Glutamatergic neuron (in vitro differentiated cells): Measurements from ENCODE around the gene EML2. TPM values are rescaled to one million over a fixed set of nuclear protein-coding genes. Genes with fewer than 3 reads are reported as not detected.

Experiments used
- DNase-seq: peaks from one replicate; pipeline ENCODE4 v3.0.0; 2022
- H3K27ac Mint-ChIP-seq: one replicate; pipeline ENCODE4 v1.8.0; 2020; ENCODE audit warnings: mild to moderate bottlenecking, mixed read lengths, inconsistent platforms; ENCODE audit not compliant: unreplicated experiment
- H3K27me3 Mint-ChIP-seq: one replicate; pipeline ENCODE4 v1.8.0; 2020; ENCODE audit warnings: mild to moderate bottlenecking, moderate library complexity, mixed read lengths, inconsistent platforms; ENCODE audit not compliant: unreplicated experiment
- H3K36me3 Mint-ChIP-seq: one replicate; pipeline ENCODE4 v1.8.0; 2020; ENCODE audit warnings: mild to moderate bottlenecking, mixed read lengths, inconsistent platforms; ENCODE audit not compliant: unreplicated experiment
- H3K4me1 Mint-ChIP-seq: one replicate; pipeline ENCODE4 v1.8.0; 2020; ENCODE audit warnings: mild to moderate bottlenecking, low read depth, mixed read lengths, inconsistent platforms; ENCODE audit not compliant: unreplicated experiment
- H3K4me3 Mint-ChIP-seq: one replicate; pipeline ENCODE4 v1.8.0; 2020; ENCODE audit warnings: mild to moderate bottlenecking, mixed read lengths, inconsistent platforms; ENCODE audit not compliant: unreplicated experiment
- H3K9me3 Mint-ChIP-seq: one replicate; pipeline ENCODE4 v1.8.0; 2020; ENCODE audit warnings: mild to moderate bottlenecking, moderate library complexity, mixed read lengths, inconsistent platforms; ENCODE audit not compliant: unreplicated experiment
- total RNA-seq: library from RNA; stranded (reverse); fragmentation: NEBNext Ultra II Directional; extraction: Animal tissue kit (Norgen Biotek cat#: 25700); gene quantifications from one replicate; pipeline ENCODE4 v1.2.1, GENCODE V29; 2021; ENCODE audit not compliant: unreplicated experiment
- TF ChIP-seq, protein P1 (sequence below): fragments of 200-600 bp; sonication (generic); IDR thresholded peaks from one replicate; pipeline ENCODE4 v1.5.0; 2021; ENCODE audit not compliant: partially characterized antibody, unreplicated experiment

Gene EML2
- total RNA-seq, 1 donor from 2014 or later = 53.2 TPM

GRCh38 chr19:45601524-45602374 lies 37.4 kb downstream of the EML2 start, which contains the start of gene GPR4:
TSS of gene GPR4 (minus strand) at chr19:45602212. CDS start at chr19:45591866, 10,346 bp downstream.
- peaks cover 39% of the 10 kb centered on the region for H3K27me3 Mint-ChIP-seq
- DNase-seq = peak; percentile 54
- peak within 1 kb of the TSS; percentile 58 for H3K4me3 Mint-ChIP-seq
- peaks cover 19% of the 10 kb centered on the region for H3K4me1 Mint-ChIP-seq
- no peaks in the 10 kb centered on the region for H3K36me3 Mint-ChIP-seq
- peaks cover 4% of the 10 kb centered on the region for H3K9me3 Mint-ChIP-seq
- no peak within 1 kb of the TSS for H3K27ac Mint-ChIP-seq
- TF ChIP-seq, protein P1, sequence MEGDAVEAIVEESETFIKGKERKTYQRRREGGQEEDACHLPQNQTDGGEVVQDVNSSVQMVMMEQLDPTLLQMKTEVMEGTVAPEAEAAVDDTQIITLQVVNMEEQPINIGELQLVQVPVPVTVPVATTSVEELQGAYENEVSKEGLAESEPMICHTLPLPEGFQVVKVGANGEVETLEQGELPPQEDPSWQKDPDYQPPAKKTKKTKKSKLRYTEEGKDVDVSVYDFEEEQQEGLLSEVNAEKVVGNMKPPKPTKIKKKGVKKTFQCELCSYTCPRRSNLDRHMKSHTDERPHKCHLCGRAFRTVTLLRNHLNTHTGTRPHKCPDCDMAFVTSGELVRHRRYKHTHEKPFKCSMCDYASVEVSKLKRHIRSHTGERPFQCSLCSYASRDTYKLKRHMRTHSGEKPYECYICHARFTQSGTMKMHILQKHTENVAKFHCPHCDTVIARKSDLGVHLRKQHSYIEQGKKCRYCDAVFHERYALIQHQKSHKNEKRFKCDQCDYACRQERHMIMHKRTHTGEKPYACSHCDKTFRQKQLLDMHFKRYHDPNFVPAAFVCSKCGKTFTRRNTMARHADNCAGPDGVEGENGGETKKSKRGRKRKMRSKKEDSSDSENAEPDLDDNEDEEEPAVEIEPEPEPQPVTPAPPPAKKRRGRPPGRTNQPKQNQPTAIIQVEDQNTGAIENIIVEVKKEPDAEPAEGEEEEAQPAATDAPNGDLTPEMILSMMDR = no peak

DNA sequence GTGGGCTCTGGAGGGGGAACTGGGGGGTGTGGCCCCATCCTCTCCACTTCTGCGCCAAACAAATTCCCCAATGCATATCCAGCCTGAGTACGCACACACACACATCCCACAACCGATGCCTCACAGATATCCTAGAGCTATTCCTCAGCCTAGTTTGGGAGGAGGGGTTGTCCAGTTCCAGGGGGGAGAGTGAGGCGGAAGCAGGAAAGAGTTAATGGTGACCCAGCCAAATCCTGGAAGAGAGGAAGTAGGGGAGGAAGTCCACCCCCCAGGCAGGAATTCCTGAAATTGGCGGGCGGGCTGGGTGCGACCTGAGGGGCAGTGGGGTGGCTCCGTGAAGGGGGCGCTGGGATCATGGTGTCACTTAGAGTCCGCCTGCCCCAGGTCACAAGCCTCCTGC lies 38.1 kb downstream of the EML2 start:
- peak overlapping the region; percentile 31 for H3K4me3 Mint-ChIP-seq

GRCh38 chr19:45600340-45600885 lies 38.8 kb downstream of the EML2 start:
- no peak overlapping the region for H3K4me3 Mint-ChIP-seq
- no peak for DNase-seq
- no peak overlapping the region for H3K27ac Mint-ChIP-seq
- H3K9me3 Mint-ChIP-seq = peaks cover 4% of the 10 kb centered on the region
- peaks cover 43% of the 10 kb centered on the region for H3K27me3 Mint-ChIP-seq
- TF ChIP-seq, protein P1 = no peak
- no peaks in the 10 kb centered on the region for H3K36me3 Mint-ChIP-seq
- peaks cover 19% of the 10 kb centered on the region for H3K4me1 Mint-ChIP-seq

More for the DNA sequence above, 38.1 kb downstream of the EML2 start:
- Mint-ChIP-seq H3K4me1 (peaks cover 19% of the 10 kb centered on the region), H3K9me3 (peaks cover 4% of the 10 kb centered on the region), H3K27ac (no peak overlapping the region), H3K36me3 (no peaks in the 10 kb centered on the region), H3K27me3 (peaks cover 41% of the 10 kb centered on the region)
- TF ChIP-seq, protein P1 = no peak
- no peak for DNase-seq

- Mint-ChIP-seq H3K27ac (no peak overlapping the region), H3K9me3 (peaks cover 4% of the 10 kb centered on the region), H3K4me3 (peak overlapping the region; percentile 60), H3K4me1 (peaks cover 19% of the 10 kb centered on the region), H3K27me3 (peaks cover 46% of the 10 kb centered on the region), H3K36me3 (no peaks in the 10 kb centered on the region)
- TF ChIP-seq, protein P1 = no peak
- DNase-seq = peak; percentile 36
These were observed 39.9 kb downstream of the EML2 start for GRCh38 chr19:45599286-45599685.
